Spleen (tissue), 11 donors: ENCODE data around the gene ELN. TPM values are rescaled to one million over a fixed set of nuclear protein-coding genes. Genes with fewer than 3 reads are reported as not detected.

ENCODE experiments used
- DNase-seq: peaks from one replicate; pipeline ENCODE4 v3.0.0-alpha.2; 2020
- H3K27ac ChIP-seq, 8 donors: fragments of 200-600 bp; sonication (generic) in 7 of 8; 1 replicate in 4 of 8; 2 replicates in 4 of 8; pipeline versions ENCODE4 v1.5.0 to v1.8.0; 2016 to 2021; ENCODE audit warnings: inconsistent platforms in 4 of 8, mild to moderate bottlenecking in 4 of 8, moderate library complexity in 1 of 8
- H3K27me3 ChIP-seq, 7 donors: fragments of 200-600 bp; sonication (generic) in 6 of 7; replicated peaks in 1 of 7; 1 replicate in 4 of 7; 2 replicates in 3 of 7; pipeline versions ENCODE4 v1.5.0 to v1.8.0; 2016 to 2021; ENCODE audit warnings: inconsistent platforms in 3 of 7, mild to moderate bottlenecking in 1 of 7
- H3K36me3 ChIP-seq, 6 donors: fragments of 200-600 bp; sonication (generic) in 5 of 6; 1 replicate in 4 of 6; 2 replicates in 2 of 6; pipeline versions ENCODE4 v1.5.0 to v1.8.0; 2016 to 2021; ENCODE audit warnings: inconsistent platforms in 2 of 6
- H3K4me1 ChIP-seq, 6 donors: fragments of 200-600 bp; sonication (generic) in 5 of 6; 1 replicate in 3 of 6; 2 replicates in 3 of 6; pipeline versions ENCODE4 v1.5.0 to v1.8.0; 2016 to 2021; ENCODE audit warnings: inconsistent platforms in 3 of 6
- H3K4me3 ChIP-seq, 8 donors: fragments of 200-600 bp; sonication (generic) in 7 of 8; 1 replicate in 4 of 8; 2 replicates in 4 of 8; pipeline versions ENCODE4 v1.5.0 to v1.8.0; 2016 to 2021; ENCODE audit warnings: inconsistent platforms in 4 of 8, mild to moderate bottlenecking in 4 of 8, moderate library complexity in 2 of 8
- H3K9me3 ChIP-seq, 8 donors: fragments of 200-600 bp; sonication (generic) in 7 of 8; 1 replicate in 4 of 8; 2 replicates in 4 of 8; pipeline versions ENCODE4 v1.5.0 to v1.8.0; 2016 to 2021; ENCODE audit warnings: inconsistent platforms in 4 of 8
- POLR2A ChIP-seq, 3 donors: fragments of 450-650 bp; IDR thresholded peaks; one replicate each; pipeline ENCODE4 v1.5.1; 2017; ENCODE audit warnings: antibody characterized with exemption in 3 of 3, mild to moderate bottlenecking in 1 of 3
- POLR2AphosphoS5 ChIP-seq, 3 donors: sonication (generic); formaldehyde crosslinking; IDR thresholded peaks; one replicate each; pipeline ENCODE4 v1.5.1; 2017; ENCODE audit warnings: antibody characterized with exemption in 3 of 3
- WGBS, 5 donors: extraction: QIAGEN DNeasy Blood & Tissue Kit in 3 of 5; methylation state at CpG; one replicate each; pipeline versions ENCODE4 v1.1.5 to v1.1.7; 2013 to 2018; 5-methylcytosine and 5-hydroxymethylcytosine counted together
- intact Hi-C: fragments of 100-400 bp; cut with DNase I; formaldehyde crosslinking; loops from one replicate; pipeline ENCODE4 v1.15.0; 2023; ENCODE audit warnings: low total_unique reads
- polyA plus RNA-seq, 3 donors: library from polyadenylated mRNA; stranded (reverse); fragments of 200-250 nt; gene quantifications; one replicate each; pipeline ENCODE4 v1.2.1, GENCODE V29; 2013
- total RNA-seq, 7 donors: library from RNA; depleted of rRNA in 3 of 7; stranded (reverse); fragments of >200 nt in 3 of 7; fragmentation: NEBNext Ultra II Directional in 4 of 7; extraction: Animal tissue kit (Norgen Biotek cat#: 25700) in 4 of 7; gene quantifications; one replicate each; pipeline versions ENCODE4 v1.1.0 to v1.2.1, GENCODE V29; 2016 to 2021
- TF ChIP-seq, protein P1 (sequence below), 11 experiments: fragments of 200-600 bp in 7 of 11; fragments of 450-650 bp in 4 of 11; sonication (generic) in 4 of 11; IDR thresholded peaks in 8 of 11; conservative IDR thresholded peaks in 3 of 11; 1 replicate in 7 of 11; 2 replicates in 4 of 11; pipeline versions ENCODE4 v1.4.0 to v1.8.0; 2016 to 2021; ENCODE audit warnings: antibody characterized with exemption in 11 of 11, inconsistent platforms in 4 of 11, mild to moderate bottlenecking in 1 of 11
- donor health status: healthy with polysubstance abuse.
- donor health status: DM: no; HTN: no; CAD: no; lungs with moderate emphysema.
- donor health status: DM: no; HTN: no; CAD: no.
- donor health status: Bipolar disorder and iron deficiency.
- donor health status: healthy.
- donor health status: DM: no; HTN: no; CAD: no.
- donor health status: DM: yes; HTN: yes; CAD: no.

ELN gene
- total and polyA plus RNA-seq, 10 donors, result 11.1 to 94.7 (median 35.3) TPM

DNA sequence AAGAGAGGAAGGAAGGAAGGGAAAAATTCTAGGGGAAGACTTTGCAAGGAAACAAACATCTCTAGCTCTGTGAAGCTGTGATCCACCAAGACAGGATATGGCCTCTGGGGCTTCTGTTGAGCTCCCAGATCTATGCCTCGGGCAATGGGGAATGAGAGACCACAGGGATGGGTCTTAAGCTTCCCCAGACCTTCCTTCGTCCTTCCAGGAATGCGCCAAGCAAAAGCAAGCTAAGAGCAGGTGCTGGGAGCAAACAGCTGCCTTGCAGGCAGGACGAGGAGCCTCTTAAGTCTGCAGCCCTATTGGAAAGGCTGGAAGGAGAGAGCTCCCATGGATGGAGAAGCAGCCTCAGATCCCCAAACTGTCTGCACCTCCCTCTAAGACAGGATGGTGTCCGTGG is 21.9 kb upstream of the ELN start:
- Histone ChIP-seq H3K4me3 (no peak overlapping the region), H3K4me1 (peaks cover 0 to 21% (median 10%) of the 10 kb centered on the region in 6 donors), H3K36me3 (no peaks in the 10 kb centered on the region), H3K27ac (peak overlapping the region in 1 of 8 donors; percentile 32), H3K27me3 (peaks cover 0 to 5% (median 0%) of the 10 kb centered on the region in 7 donors), H3K9me3 (no peaks in the 10 kb centered on the region)
- no peak for DNase-seq
- no peak for TF ChIP-seq POLR2AphosphoS5 (IDR thresholded peaks at IDR 0.05)
- TF ChIP-seq, protein P1, sequence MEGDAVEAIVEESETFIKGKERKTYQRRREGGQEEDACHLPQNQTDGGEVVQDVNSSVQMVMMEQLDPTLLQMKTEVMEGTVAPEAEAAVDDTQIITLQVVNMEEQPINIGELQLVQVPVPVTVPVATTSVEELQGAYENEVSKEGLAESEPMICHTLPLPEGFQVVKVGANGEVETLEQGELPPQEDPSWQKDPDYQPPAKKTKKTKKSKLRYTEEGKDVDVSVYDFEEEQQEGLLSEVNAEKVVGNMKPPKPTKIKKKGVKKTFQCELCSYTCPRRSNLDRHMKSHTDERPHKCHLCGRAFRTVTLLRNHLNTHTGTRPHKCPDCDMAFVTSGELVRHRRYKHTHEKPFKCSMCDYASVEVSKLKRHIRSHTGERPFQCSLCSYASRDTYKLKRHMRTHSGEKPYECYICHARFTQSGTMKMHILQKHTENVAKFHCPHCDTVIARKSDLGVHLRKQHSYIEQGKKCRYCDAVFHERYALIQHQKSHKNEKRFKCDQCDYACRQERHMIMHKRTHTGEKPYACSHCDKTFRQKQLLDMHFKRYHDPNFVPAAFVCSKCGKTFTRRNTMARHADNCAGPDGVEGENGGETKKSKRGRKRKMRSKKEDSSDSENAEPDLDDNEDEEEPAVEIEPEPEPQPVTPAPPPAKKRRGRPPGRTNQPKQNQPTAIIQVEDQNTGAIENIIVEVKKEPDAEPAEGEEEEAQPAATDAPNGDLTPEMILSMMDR (IDR thresholded peaks at IDR 0.05 in 8 of 11, conservative IDR thresholded peaks at IDR 0.05 in 3 of 11), result no peak
- no peak for TF ChIP-seq POLR2A (IDR thresholded peaks at IDR 0.05)
- intact Hi-C loops, result no loop called here
- WGBS, 5 donors, result 75 to 86% (median 80%) methylated on average over 5 of the region's 5 CpGs

DNA sequence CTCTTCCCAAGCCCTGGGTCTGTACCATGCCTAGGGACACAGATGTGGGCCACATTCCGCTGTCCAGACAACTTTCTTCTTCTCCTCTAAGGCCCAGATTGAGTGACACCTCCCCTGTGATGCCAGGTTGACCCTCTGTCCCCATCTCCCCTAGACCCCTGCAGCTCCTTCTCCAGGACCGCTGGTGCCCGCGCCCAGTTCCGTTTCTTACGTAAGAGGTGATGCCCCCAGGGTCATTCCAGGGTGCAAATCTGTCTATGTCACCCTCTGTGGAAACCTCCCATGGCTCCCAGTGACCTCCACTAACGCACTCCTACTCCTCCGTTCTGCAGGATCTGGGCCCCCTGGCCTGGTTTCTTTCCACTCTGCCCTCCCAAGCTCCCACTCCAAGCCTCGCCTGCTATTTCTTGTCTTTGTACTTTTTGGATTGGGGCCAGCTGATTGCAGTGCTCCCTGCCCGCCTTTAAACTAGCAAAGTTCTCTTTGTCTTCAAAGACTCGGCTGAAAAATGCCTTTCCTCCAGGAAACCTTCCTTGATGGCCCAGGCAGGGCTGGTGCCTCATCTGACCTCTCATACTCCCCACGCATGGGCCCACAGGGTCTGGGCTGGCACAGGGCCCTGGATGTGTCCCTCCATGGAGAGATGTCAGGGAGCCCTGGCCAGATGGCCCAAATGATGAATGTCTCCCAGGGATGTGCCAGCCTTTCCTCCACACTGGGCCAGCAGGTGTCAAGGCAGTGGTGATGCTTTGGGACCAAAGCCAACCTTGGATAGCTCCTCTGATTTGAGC is 21.3 kb upstream of the ELN start:
- Histone ChIP-seq H3K36me3 (no peaks in the 10 kb centered on the region), H3K4me1 (peaks cover 0 to 21% (median 10%) of the 10 kb centered on the region in 6 donors), H3K9me3 (no peaks in the 10 kb centered on the region), H3K4me3 (no peak overlapping the region), H3K27me3 (peaks cover 0 to 5% (median 0%) of the 10 kb centered on the region in 7 donors), H3K27ac (peak overlapping the region in 1 of 8 donors; percentile 32)
- DNase-seq, result no peak
- 65 to 85% (median 69%) methylated on average over 12 of the region's 12 CpGs for WGBS, 5 donors
- TF ChIP-seq, protein P1 (IDR thresholded peaks at IDR 0.05 in 8 of 11, conservative IDR thresholded peaks at IDR 0.05 in 3 of 11), result no peak
- no peak for TF ChIP-seq POLR2A (IDR thresholded peaks at IDR 0.05)
- TF ChIP-seq POLR2AphosphoS5 (IDR thresholded peaks at IDR 0.05), result peak in 1 of 3 donors; percentile 42
- intact Hi-C loops, result no loop called here

DNA sequence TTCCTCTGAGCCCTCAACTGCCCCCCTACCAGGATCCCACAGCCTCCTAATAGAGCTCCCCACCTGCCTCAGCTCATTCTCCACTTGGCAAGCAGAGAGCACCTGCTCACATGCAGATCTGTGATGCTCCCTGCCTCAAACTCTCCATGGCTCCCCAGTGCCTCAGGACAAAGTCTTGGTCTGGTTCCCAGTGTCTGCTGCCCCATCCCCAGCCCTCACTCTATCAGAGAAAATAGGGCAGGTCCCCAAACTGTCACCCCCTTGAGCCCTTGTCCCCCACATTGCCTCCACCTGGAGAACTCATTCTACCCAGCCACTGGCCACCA is 20.8 kb upstream of the ELN start:
- no peak for DNase-seq
- TF ChIP-seq, protein P1 (IDR thresholded peaks at IDR 0.05 in 8 of 11, conservative IDR thresholded peaks at IDR 0.05 in 3 of 11), result no peak
- TF ChIP-seq POLR2A (IDR thresholded peaks at IDR 0.05), result no peak
- TF ChIP-seq POLR2AphosphoS5 (IDR thresholded peaks at IDR 0.05), result no peak
- peaks cover 0 to 5% (median 0%) of the 10 kb centered on the region in 7 donors for H3K27me3 ChIP-seq
- intact Hi-C loops, result no loop called here
- H3K9me3 ChIP-seq, result no peaks in the 10 kb centered on the region
- H3K4me1 ChIP-seq, result peaks cover 0 to 15% (median 8%) of the 10 kb centered on the region in 6 donors
- H3K36me3 ChIP-seq, result no peaks in the 10 kb centered on the region
- H3K4me3 ChIP-seq, result no peak overlapping the region
- H3K27ac ChIP-seq, result peak overlapping the region in 1 of 8 donors; percentile 32

DNA sequence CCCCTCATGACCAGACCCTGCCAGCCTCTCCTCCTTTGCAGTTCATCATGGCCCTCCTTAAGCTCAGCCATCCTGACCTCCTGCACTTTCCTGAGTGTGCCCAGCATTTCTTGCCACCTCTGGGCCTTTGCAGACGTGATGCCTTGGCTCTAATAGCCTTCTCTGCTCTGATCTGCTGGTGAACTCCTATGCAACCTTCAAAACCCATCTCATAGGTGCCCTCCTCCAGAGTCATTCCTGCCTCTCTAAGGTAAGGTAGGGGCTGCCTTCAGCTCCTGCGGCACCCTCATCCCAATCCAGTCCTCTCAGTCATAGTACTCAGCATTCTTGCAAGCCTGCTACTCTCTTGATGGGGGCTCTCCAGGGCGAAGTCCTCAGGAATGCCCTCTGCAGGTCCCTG is 19.3 kb upstream of the ELN start:
- DNase-seq, result no peak
- H3K4me1 ChIP-seq, result peaks cover 0 to 11% (median under 1%) of the 10 kb centered on the region in 6 donors
- TF ChIP-seq POLR2A (IDR thresholded peaks at IDR 0.05) (no peak), POLR2AphosphoS5 (IDR thresholded peaks at IDR 0.05) (no peak)
- TF ChIP-seq, protein P1 (IDR thresholded peaks at IDR 0.05 in 8 of 11, conservative IDR thresholded peaks at IDR 0.05 in 3 of 11), result no peak
- 85 to 94% (median 88%) methylated on average over 3 of the region's 3 CpGs for WGBS, 5 donors
- H3K9me3 ChIP-seq, result no peaks in the 10 kb centered on the region
- no peaks in the 10 kb centered on the region for H3K36me3 ChIP-seq
- no peaks in the 10 kb centered on the region for H3K27me3 ChIP-seq
- intact Hi-C loops, result no loop called here
- H3K27ac ChIP-seq, result no peak overlapping the region
- no peak overlapping the region for H3K4me3 ChIP-seq
